ENCODE results near the gene SGCE. TPM values are rescaled to one million over a fixed set of nuclear protein-coding genes. Genes with fewer than 3 reads are reported as not detected.

The SGCE gene
- total RNA-seq = 75.8 and 84.4 TPM in 2 replicates

GRCh38 chr7:94655848-94656657 lies at the start of gene SGCE:
Gene SGCE (minus strand): TSS chr7:94656133. CDS start chr7:94656098, 35 bp downstream.

Other genes starting within 250 kb of the SGCE start
- 11.4 and 12.6 TPM in 2 replicates for gene CASD1, start 146.3 kb downstream of the SGCE start, total RNA-seq